ENCODE results near the gene MSI2.

The MSI2 gene

GRCh38 chr17:57324060-57324459 is 67.7 kb downstream of the MSI2 start:
- DNase-seq = no peak

DNA sequence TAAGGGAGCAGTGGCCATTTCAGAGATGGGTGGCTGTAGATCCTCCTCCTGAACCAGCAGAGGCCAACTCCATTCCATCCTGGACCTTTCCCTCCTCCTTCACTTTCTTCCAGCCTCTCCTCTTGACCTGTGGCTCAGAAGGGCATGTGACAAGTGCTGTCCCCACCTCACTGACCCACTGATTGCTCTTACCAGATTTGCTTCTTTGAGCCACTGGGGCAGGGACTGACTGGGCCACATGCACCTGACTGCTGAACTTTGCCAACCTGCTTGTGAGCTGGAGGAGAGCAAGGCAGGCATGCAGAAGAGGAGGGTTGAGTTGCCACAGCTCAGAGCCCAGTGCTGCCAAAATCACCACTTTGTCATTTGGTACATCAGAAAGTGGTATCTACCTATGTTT is 68.3 kb downstream of the MSI2 start:
- DNase-seq = no peak

- no peak for DNase-seq
Observed at GRCh38 chr17:57326336-57326735, 70.0 kb downstream of the MSI2 start.

DNA sequence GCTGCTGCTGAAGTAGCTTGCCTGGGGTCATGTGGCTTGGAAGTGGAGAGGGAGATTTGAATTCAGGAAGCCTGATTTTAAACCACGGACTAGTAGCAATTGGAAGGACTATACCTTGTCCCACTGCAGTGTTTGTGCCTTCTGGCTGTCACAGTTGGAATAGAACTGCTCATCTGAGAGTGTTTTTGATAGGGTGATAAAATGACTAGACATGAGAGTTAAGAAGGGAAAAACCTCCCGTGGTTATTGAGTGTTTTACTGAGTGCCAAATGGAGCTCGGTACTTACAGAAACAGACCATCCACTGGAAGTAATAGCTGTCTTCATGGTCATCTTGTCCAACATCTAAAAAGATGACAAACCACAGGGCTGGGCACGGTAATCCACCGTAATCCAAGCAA is 70.4 kb downstream of the MSI2 start:
- DNase-seq = no peak

DNA sequence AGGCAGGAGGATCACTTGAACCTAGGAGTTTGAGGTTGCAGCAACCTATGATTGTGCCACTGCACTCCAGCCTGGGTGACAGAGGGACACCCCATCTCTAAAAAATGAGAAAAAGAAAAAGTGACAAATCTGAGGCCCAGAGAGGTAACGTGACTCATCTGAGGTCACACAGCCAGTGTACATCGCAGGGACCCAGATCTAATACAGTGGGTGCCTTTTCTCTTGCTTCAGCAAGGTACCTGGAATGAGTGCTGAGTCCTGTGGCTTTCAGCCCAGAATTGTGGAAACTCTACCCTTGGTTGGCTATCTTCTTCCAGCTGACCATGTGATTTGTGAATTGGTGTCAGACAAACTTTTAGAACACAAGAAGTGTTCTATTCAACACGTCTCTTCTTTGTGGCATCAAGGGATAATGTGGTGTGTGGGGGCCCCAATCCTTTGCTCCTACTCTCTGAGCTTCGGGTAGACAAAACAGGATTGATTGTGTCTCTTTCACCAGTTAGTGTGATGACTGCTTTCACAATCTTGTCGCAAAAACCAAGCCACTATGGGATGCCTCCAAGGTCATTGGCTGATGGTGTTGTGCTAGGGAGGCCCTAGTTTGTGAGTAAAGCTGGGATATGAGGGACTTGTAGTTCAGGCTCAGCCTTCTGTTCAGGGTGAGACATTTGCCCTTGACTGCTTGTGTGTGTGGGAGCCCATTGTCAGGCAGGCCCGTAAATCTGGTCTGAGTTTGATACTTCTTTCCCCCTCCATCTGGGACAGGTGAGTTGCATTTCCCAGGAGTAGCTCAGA is 71.0 kb downstream of the MSI2 start:
- no peak for DNase-seq

GRCh38 chr17:57328109-57328882 is 72.0 kb downstream of the MSI2 start:
- no peak for DNase-seq

DNA sequence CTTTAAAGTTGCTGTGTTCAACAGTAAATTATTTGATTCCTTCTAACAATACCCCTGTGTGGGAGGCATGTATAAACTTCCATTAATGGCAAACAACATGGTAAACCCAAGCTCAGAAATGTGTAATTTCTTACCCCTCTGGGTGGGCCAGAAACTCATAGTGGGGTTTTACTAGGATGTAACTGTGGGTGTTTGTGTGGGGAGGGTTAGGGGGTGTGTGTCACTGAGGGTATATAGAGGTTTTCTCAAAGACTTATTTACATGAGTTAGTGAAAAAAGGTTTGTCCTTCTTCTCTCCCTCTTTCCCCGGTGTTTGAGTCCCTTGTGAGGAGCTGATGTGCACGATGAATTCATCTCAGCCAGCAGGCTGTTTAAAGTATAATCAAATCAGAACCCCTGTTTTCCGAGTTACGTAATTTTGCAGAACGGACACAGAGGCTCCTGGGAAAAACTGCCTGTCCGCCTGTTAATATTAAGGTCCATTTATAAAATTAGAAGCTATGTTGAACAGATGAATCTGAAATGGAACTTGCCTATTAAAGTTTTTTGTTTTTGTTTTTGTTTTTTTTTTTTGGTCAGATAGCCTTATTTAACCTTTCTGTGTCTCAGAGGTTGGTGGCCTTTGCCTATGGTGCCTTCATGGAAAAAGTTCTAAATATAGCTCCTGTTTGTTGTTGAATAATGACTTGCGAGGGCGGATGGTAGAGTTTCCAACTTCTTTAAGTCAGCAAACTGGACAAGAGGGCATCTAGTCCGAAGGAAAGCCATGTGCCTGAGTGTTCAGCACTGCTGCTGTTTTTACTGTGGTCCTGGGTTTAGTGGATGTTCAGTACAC is 73.3 kb downstream of the MSI2 start:
- no peak for DNase-seq

- DNase-seq = no peak
Observed at GRCh38 chr17:57330587-57330986, 74.3 kb downstream of the MSI2 start.

- no peak for DNase-seq
Observed at GRCh38 chr17:57331423-57331822, 75.1 kb downstream of the MSI2 start.

DNA sequence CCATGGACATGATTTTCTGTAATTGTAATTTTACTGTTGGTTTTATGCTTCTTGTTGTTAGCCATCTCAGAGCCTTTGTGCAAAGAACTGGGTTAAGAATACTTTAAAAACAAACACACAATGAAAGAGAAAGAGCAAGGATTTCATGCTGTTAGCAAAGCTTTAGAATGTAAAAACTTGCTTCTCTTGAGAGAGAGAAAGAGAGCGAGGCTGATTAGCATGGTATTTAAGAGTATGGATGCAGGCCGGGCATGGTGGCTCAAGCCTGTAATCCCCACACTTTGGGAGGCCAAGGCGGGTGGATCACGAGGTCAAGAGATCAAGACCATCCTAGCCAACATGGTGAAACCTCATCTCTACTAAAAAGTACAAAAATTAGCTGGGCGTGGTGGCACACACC is 76.2 kb downstream of the MSI2 start:
- DNase-seq = no peak

- DNase-seq = no peak
Observed at GRCh38 chr17:57335195-57335792, 79.0 kb downstream of the MSI2 start.

GRCh38 chr17:57337390-57337789 is 81.1 kb downstream of the MSI2 start:
- DNase-seq = no peak

DNA sequence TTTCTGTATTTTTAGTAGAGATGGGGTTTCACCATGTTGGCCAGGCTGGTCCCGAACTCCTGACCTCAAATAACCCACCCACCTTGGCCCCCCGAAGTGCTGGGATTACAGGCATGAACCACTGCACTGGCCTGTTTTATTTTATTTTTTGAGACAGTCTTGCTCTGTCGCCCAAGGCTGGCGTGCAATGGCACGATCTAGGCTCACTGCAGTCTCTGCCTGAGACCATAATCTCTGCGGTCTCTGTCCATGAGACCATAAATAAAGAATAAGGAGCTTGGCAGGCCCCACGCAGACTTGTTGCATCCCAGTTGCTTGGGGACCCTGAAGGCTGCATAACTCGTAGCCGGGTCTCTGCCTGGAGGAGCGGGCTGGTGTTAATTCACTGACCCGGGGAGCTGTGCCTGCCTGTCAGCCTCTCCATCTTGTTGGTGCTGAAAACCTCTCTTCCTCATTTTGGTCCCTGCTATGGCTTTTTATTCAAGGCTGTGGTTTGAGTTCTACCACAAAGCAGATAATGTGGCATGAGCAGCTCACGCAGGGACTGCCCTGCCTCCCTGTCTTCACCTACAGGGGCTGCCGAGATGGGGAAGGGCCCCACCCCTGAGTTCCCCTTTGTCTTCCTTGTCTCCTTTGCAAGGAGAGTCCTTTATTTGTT is 82.1 kb downstream of the MSI2 start:
- DNase-seq = no peak

DNA sequence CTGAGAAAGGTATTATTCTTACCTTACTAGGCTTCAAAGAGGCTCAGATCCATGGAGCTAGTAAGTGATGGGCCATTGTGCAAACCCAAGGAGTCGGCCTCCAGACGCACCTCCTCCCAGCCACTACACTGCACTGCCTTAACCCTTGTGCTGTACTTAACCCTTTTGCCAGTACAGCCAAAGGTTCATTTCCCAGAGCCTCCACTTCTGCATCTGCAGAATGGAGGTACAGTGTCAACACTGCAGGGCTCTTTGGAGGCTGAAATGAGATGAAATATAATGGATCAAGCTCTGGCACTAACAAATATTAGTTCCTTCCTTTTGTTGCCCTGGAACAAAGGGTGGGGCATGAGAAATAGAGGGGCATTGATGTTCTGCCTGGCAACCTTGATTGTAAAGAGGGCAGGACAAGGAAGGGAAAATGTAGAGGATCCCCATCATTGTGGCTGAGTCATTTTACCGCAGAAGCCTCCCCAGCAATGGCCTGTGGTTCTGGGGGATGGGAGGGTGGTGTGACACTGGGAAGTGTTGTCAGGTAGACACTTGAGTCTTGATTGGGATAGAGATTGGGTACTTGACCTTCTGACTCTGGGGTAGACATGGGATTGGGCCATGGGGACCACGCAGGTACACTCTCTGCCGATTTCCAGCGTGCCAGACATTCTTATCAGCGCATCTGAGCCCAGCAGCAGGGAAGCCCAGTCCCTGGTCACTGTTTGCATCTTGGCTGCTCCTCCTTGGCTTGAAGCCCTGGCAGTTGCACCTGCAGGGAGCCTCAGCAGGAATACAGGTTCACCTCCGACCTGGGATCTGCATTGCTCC is 84.0 kb downstream of the MSI2 start:
- no peak for DNase-seq

- peak; percentile 4 for DNase-seq
Observed at GRCh38 chr17:57341611-57342540, 85.6 kb downstream of the MSI2 start.

DNA sequence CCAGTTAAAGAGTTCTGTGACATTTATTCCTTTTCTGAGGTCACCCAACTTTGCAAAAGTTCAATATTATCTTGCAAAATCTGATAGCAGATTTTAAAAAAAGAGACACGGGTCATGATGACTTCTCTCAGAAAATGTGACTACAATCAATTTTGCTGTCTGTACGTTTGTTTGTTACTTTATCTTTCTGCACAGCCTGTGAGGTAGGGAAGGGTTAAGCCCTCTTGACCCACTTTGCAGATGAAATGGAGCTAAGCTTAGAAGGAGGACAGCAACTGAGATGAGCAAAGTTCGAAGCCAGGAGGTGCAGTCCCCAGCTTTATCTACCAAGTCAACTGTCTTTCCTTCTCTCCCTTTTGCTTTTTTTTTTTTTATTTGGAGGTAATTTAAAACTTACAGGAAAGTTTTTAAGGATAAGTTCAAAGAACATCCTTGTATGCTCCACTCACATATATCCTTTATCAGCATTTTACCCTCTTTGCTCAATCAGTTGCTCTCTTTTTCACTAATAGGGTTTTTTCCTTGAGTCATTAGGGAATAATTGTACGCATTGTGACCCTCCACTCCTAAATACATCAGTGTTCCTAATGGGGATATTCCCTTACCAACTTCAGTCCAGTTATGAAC is 86.8 kb downstream of the MSI2 start:
- DNase-seq = no peak

DNA sequence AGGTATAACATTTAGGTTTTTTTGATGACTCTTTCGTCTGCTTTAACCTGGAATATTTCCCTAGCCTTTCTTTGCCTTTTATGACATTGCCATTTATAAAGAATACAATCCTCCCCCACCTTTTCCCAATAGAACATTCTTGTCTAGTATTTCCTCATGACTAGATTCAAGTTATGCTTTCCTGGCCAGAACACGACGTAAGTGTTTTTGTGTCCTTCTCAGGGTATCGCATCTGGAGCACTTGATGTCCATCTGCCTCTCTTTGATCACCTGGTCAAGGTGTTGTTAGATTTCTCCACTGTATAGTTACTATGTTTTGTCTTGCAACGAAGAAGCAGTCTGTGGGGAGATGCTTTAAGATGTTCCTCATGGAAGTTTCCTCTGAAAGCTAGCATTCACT is 87.4 kb downstream of the MSI2 start:
- no peak for DNase-seq

DNA sequence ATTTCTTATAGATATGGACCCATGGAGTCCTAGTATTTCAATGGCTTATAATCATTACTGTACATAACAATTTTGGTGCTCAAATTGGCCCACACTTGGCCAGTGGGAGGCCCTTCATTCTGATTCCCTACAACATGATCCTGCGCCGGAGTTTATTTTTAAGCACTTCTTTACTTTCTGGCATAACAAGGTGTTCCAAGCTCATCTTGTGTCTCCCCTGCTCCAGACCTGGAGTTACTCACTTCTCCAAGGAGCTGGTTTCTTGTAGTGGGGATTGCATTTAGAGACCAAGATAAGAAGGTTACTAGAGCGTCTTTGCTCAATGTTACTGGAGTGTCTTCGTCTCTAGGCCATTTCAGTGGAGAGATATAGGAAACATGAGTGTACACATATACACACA is 87.9 kb downstream of the MSI2 start:
- DNase-seq = no peak

- DNase-seq = no peak
Observed at GRCh38 chr17:57349541-57350247, 93.4 kb downstream of the MSI2 start.

All from NCI-H146 (cell line).